A673 (cell line): ENCODE measurements around the gene PID1.
"Not testable (repeated sequence)": the region's sequence is repeated elsewhere in the genome, so short reads cannot be mapped to it uniquely, and the experiment has no call there.

Experiments
- EZH2 ChIP-seq: fragments of 200-600 bp; sonication (generic); IDR thresholded peaks from 2 replicates; pipeline ENCODE4 v1.6.1; 2017; ENCODE audit warnings: borderline replicate concordance, low read depth, mild to moderate bottlenecking, mixed read lengths, antibody characterized with exemption, low read length; ENCODE audit not compliant: poor library complexity, severe bottlenecking
- TF ChIP-seq, protein P1 (sequence below): fragments of 300-800, 200-600 bp; sonication (generic); conservative IDR thresholded peaks from 2 replicates; pipeline ENCODE4 v1.5.1; 2017; ENCODE audit warnings: low read depth, mild to moderate bottlenecking, antibody characterized with exemption, low read length, moderate library complexity, mixed read lengths

- TF ChIP-seq, protein P1, sequence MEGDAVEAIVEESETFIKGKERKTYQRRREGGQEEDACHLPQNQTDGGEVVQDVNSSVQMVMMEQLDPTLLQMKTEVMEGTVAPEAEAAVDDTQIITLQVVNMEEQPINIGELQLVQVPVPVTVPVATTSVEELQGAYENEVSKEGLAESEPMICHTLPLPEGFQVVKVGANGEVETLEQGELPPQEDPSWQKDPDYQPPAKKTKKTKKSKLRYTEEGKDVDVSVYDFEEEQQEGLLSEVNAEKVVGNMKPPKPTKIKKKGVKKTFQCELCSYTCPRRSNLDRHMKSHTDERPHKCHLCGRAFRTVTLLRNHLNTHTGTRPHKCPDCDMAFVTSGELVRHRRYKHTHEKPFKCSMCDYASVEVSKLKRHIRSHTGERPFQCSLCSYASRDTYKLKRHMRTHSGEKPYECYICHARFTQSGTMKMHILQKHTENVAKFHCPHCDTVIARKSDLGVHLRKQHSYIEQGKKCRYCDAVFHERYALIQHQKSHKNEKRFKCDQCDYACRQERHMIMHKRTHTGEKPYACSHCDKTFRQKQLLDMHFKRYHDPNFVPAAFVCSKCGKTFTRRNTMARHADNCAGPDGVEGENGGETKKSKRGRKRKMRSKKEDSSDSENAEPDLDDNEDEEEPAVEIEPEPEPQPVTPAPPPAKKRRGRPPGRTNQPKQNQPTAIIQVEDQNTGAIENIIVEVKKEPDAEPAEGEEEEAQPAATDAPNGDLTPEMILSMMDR, result not testable (repeated sequence)
- not testable (repeated sequence) for TF ChIP-seq EZH2
Measured at GRCh38 chr2:229187123-229187522, 84.0 kb downstream of the PID1 start.
